Endothelial cell of umbilical vein (primary cell): ENCODE data around the gene LSG1. TPM values are rescaled to one million over a fixed set of nuclear protein-coding genes. Genes with fewer than 3 reads are reported as not detected.

ENCODE experiments used
- BruUV-seq: library from RNA; stranded (reverse); fragments of 400-500 nt; replicated peaks from 2 replicates; lab custom pipeline; 2021; lab: Mats Ljungman, UMichigan
- CTCF ChIA-PET: fragments of 300-600, 350-600 bp; sonication (Branson Sonifier 250); formaldehyde crosslinking; loops from one replicate; lab custom pipeline; 2021; ENCODE audit warnings: antibody characterized with exemption, inconsistent platforms; lab: Charles Lee
- POLR2A ChIA-PET: fragments of 300-600, 350-600 bp; sonication (Branson Sonifier 250); formaldehyde crosslinking; loops from one replicate; lab custom pipeline; 2021; ENCODE audit warnings: antibody characterized with exemption, inconsistent platforms; lab: Charles Lee
- DNase-seq: peaks from one replicate; pipeline ENCODE4 v3.0.0-alpha.2; 2011; ENCODE audit warnings: low read depth, low spot score
- FAIRE-seq: peaks from 2 replicates; lab custom pipeline; 2011; peaks lifted over from hg19 to GRCh38; lab: Jason Lieb, UNC
- H2AFZ ChIP-seq: 2 replicates; pipeline ENCODE4 v1.6.0; 2012; ENCODE audit warnings: low read depth, low read length, control low read depth, inconsistent platforms
- H3K27ac ChIP-seq: 2 replicates; pipeline ENCODE4 v1.5.1; 2011; ENCODE audit warnings: low read depth, mild to moderate bottlenecking, control low read depth, low read length, moderate library complexity; ENCODE audit not compliant: insufficient read depth
- H3K27me3 ChIP-seq, 2 experiments: 2 replicates each; pipeline versions ENCODE4 v1.6.0 to v1.6.1; 2011; ENCODE audit warnings: low read length in 2 of 2, mixed read lengths in 1 of 2; ENCODE audit not compliant: control insufficient read depth in 2 of 2, insufficient read depth in 2 of 2
- H3K36me3 ChIP-seq, 2 experiments: 2 replicates in 1 of 2; 3 replicates in 1 of 2; pipeline ENCODE4 v1.5.1; 2011; ENCODE audit warnings: low read length in 2 of 2, mild to moderate bottlenecking in 1 of 2, moderate library complexity in 1 of 2; ENCODE audit not compliant: control insufficient read depth in 2 of 2, insufficient read depth in 2 of 2; ENCODE audit errors: extremely low read depth in 1 of 2
- H3K4me1 ChIP-seq: 3 replicates; pipeline ENCODE4 v1.5.1; 2011; ENCODE audit warnings: mild to moderate bottlenecking, low read length; ENCODE audit not compliant: control insufficient read depth, insufficient read depth; ENCODE audit errors: extremely low read depth
- H3K4me2 ChIP-seq: 2 replicates; pipeline ENCODE4 v1.6.1; 2011; ENCODE audit warnings: low read length, control low read depth, mixed read lengths; ENCODE audit not compliant: insufficient read depth
- H3K4me3 ChIP-seq, 3 experiments: fragments of 200-600 bp in 1 of 3; sonication (generic), shearing (Covaris generic) in 1 of 3; replicated peaks in 1 of 3; 2 replicates each; pipeline ENCODE4 v1.5.1; 2011 to 2016; ENCODE audit warnings: control low read depth in 3 of 3, low read length in 3 of 3, mild to moderate bottlenecking in 2 of 3, inconsistent platforms in 1 of 3, low read depth in 1 of 3, moderate library complexity in 1 of 3; ENCODE audit not compliant: insufficient read depth in 1 of 3
- H3K79me2 ChIP-seq: 2 replicates; pipeline ENCODE4 v1.6.0; 2012; ENCODE audit warnings: low read length, inconsistent platforms; ENCODE audit not compliant: control insufficient read depth, insufficient read depth
- H3K9ac ChIP-seq: replicated peaks from 2 replicates; pipeline ENCODE3; 2011; ENCODE audit warnings: low read length, control low read depth; ENCODE audit not compliant: insufficient read depth; ENCODE audit errors: extremely low read depth
- H3K9me1 ChIP-seq: replicated peaks from 3 replicates; pipeline ENCODE4 v1.6.0; 2011; ENCODE audit warnings: mild to moderate bottlenecking, low read length; ENCODE audit not compliant: control insufficient read depth, insufficient read depth; ENCODE audit errors: extremely low read depth
- H3K9me3 ChIP-seq: replicated peaks from 2 replicates; pipeline ENCODE4 v1.5.1; 2012; ENCODE audit warnings: low read length, inconsistent platforms; ENCODE audit not compliant: control insufficient read depth, insufficient read depth
- H4K20me1 ChIP-seq: replicated peaks from 2 replicates; pipeline ENCODE3; 2011; ENCODE audit warnings: mild to moderate bottlenecking, low read length; ENCODE audit not compliant: control insufficient read depth, insufficient read depth; ENCODE audit errors: extremely low read depth
- CTCF ChIP-seq, 2 donors: IDR thresholded peaks; 1 replicate in 1 of 2; 2 replicates in 1 of 2; pipeline ENCODE4 v1.5.1; 2011; ENCODE audit warnings: low read length in 2 of 2, mild to moderate bottlenecking in 2 of 2, moderate library complexity in 2 of 2, control low read depth in 1 of 2, inconsistent platforms in 1 of 2, low read depth in 1 of 2; ENCODE audit not compliant: insufficient read depth in 1 of 2; ENCODE audit errors: extremely low read depth in 1 of 2
- EZH2 ChIP-seq: IDR thresholded peaks from 2 replicates; pipeline ENCODE4 v1.6.1; 2012; ENCODE audit warnings: borderline replicate concordance, low read depth, mild to moderate bottlenecking, moderate library complexity, low read length, inconsistent platforms; ENCODE audit not compliant: severe bottlenecking
- FOS ChIP-seq: IDR thresholded peaks from 2 replicates; pipeline ENCODE4 v1.6.1; 2011; ENCODE audit warnings: mild to moderate bottlenecking, low read length, moderate library complexity, borderline replicate concordance; ENCODE audit not compliant: insufficient read depth
- GATA2 ChIP-seq: IDR thresholded peaks from 2 replicates; pipeline ENCODE4 v1.7.0; 2011; ENCODE audit warnings: low read depth, mild to moderate bottlenecking, moderate library complexity, mixed read lengths, low read length; ENCODE audit not compliant: insufficient read length, insufficient read depth
- JUN ChIP-seq: IDR thresholded peaks from 2 replicates; pipeline ENCODE4 v1.6.1; 2011; ENCODE audit warnings: borderline replicate concordance, low read depth; ENCODE audit not compliant: insufficient read length, insufficient read depth
- MYC ChIP-seq: IDR thresholded peaks from one replicate; pipeline ENCODE4 v1.6.1; 2011; ENCODE audit warnings: mild to moderate bottlenecking, low read depth, low read length
- POLR2A ChIP-seq: IDR thresholded peaks from 2 replicates; pipeline ENCODE4 v1.6.1; 2012; ENCODE audit warnings: low read depth, mild to moderate bottlenecking, control low read depth, low read length
- POLR2AphosphoS5 ChIP-seq: IDR thresholded peaks from 2 replicates; pipeline ENCODE4 v1.6.1; 2012; ENCODE audit warnings: low read depth, mild to moderate bottlenecking, control low read depth, low read length, moderate library complexity; ENCODE audit not compliant: insufficient read depth
- dilution Hi-C: fragments of 300-500 bp; cut with MboI; formaldehyde crosslinking; loops from one replicate; pipeline ENCODE4 v1.15.0; 2019; ENCODE audit warnings: low sequenced_read_pairs; ENCODE audit not compliant: extremely low pct_ligation_motif_present
- intact Hi-C: fragments of 100-400 bp; cut with micrococcal nuclease; formaldehyde crosslinking; loops from one replicate; pipeline ENCODE4 v1.10.0; 2022
- polyA plus RNA-seq, 4 experiments: library from polyadenylated mRNA; depleted of rRNA in 3 of 4; stranded (reverse) in 3 of 4; unstranded in 1 of 4; fragments of >200 nt; gene quantifications; 2 replicates each; pipeline versions ENCODE4 v1.2.1 to v1.2.3, GENCODE V29; 2011 to 2012; ENCODE audit warnings: missing spikeins in 1 of 4
- small RNA-seq: library from RNA; depleted of rRNA; stranded (forward); fragments of <200 nt; gene quantifications from one replicate; pipeline ENCODE3, GENCODE V24; 2012; ENCODE audit warnings: low replicate concordance, low read depth; ENCODE audit not compliant: insufficient read depth, insufficient read length
- total RNA-seq: library from RNA; stranded (reverse); gene quantifications from 2 replicates; pipeline ENCODE4 v1.2.3, GENCODE V29; 2021
- TF ChIP-seq, protein P1 (sequence below): IDR thresholded peaks from 2 replicates; pipeline ENCODE4 v1.6.1; 2011; ENCODE audit not compliant: insufficient read depth, insufficient read length

LSG1 gene
- total and polyA plus RNA-seq, 2 donors (not counting 3 experiments of a cell fraction or from before 2014, with no cell fraction given), result 50.0 to 52.7 TPM

DNA sequence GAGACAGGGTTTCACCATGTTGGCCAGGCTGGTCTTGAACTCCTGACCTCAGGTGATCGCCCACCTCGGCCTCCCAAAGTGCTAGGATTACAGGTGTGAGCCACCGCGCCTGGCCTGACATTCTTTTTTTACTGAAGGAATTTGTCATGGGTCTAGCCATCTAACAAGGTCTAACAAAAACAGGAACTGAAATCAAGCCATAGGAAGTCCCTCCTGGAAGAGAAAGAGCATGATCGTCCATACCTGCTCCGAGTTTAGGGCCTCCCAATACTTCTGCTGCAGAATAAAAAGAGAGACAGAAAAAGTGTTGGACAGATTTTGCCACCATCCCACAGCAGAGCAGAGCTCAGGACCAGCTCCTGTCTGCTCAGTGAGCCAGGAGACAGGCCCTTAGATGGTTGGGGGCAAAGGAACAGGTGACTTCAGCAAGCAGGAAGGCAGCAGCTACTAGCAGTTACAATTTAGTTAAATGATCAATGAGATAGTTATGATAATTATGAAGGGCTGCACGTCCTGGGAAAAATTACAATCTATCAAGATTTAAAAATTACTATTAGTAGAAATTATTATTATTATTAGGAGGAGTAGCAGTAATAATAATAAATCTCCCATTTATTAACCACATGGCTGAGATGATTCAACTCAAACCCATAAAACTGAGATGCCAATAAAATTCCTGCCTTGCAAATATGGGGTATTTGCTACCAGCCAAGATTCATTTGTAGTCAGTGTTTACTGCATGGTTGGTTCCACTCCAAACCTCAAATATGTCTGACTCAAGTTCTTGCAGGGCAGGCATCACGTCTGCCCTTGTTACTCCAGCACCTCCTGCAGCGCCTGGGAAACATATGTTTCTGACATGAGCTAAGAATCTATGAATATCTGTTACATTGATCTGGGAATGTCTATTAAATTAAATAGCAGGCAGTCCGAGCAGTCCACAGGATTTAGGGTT, 78.9 kb downstream of the LSG1 start:
- no TSS peak for BruUV-seq
- Histone ChIP-seq H4K20me1 (no peaks in the 10 kb centered on the region), H3K9ac (no peak overlapping the region), H3K9me3 (no peaks in the 10 kb centered on the region), H3K9me1 (no peaks in the 10 kb centered on the region), H3K36me3 (peaks cover 2 to 31% of the 10 kb centered on the region in 2 experiments), H3K27me3 (no peaks in the 10 kb centered on the region), H3K4me2 (no peak overlapping the region), H3K79me2 (no peaks in the 10 kb centered on the region), H3K4me1 (peaks cover 12% of the 10 kb centered on the region), H3K4me3 (no peak overlapping the region), H3K27ac (peak overlapping the region; percentile 54), H2AFZ (no peak overlapping the region)
- TF ChIP-seq FOS (peak; percentile 73), MYC (no peak), POLR2A (no peak), POLR2AphosphoS5 (peak; percentile 39), CTCF (IDR thresholded peaks at IDR 0.05; ENCODE audit: extremely low read depth in 1 of 2, insufficient read depth in 1 of 2, low read depth in 1 of 2, low read length in 2 of 2) (no peak), EZH2 (no peak), JUN (no peak), GATA2 (peak; percentile 57)
- TF ChIP-seq, protein P1, sequence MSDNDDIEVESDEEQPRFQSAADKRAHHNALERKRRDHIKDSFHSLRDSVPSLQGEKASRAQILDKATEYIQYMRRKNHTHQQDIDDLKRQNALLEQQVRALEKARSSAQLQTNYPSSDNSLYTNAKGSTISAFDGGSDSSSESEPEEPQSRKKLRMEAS, result no peak
- ChIA-PET POLR2A (interaction anchor here (1.0 kb wide), 1 partner anchor 121 kb away, joined by 3 read pairs; no protein-coding TSS in a partner anchor), CTCF (interaction anchor here (0.6 to 5.9 kb wide), 20 partner anchors 8 to 262 kb away, joined by 3 to 210 read pairs (median 4); no protein-coding TSS in a partner anchor)
- DNase-seq (peak; percentile 62), FAIRE-seq (peak; percentile 75)
- dilution Hi-C loops, result no loop called here
- intact Hi-C loops, result loop anchor here (5.0 kb wide), 1 partner anchor 191 kb away; no protein-coding TSS in a partner anchor

Small RNA genes within 50 kb of the gene (small RNA-seq; reads per million reads assigned to genes)
- gene AC046143.2, result not detected

Other genes with a start within 250 kb of the LSG1 start
- gene ATP13A3, start 185.2 kb downstream of the LSG1 start, total RNA-seq, result 56.8 and 59.0 TPM in 2 replicates
- gene ATP13A3, start 185.2 kb downstream of the LSG1 start, polyA plus RNA-seq, result 10.4 and 12.0 TPM in 2 replicates
- 115 and 125 TPM in 2 replicates for gene TMEM44, start 38.8 kb downstream of the LSG1 start, total RNA-seq
- gene TMEM44, start 38.8 kb downstream of the LSG1 start, polyA plus RNA-seq, result 88.8 and 93.8 TPM in 2 replicates
- gene FAM43A, start 13.7 kb upstream of the LSG1 start, total RNA-seq, result 246 and 307 TPM in 2 replicates
- gene FAM43A, start 13.7 kb upstream of the LSG1 start, polyA plus RNA-seq, result 244 and 316 TPM in 2 replicates